GM23338 (cell line): ENCODE data around the gene IGF2. TPM values are rescaled to one million over a fixed set of nuclear protein-coding genes. Genes with fewer than 3 reads are reported as not detected.

ENCODE experiments used
- ATAC-seq: fragments of 200-7000 bp; cut with Tn5 transposase; 3 replicates; pipeline ENCODE4 v1.9.1; 2020
- DNase-seq: peaks from one replicate; pipeline ENCODE4 v3.0.0-alpha.2; 2015; ENCODE audit warnings: low spot score
- H2AFZ ChIP-seq: fragments of 200-600 bp; sonication (generic); 2 replicates; pipeline ENCODE4 v1.8.0; 2016; ENCODE audit warnings: antibody characterized with exemption, mild to moderate bottlenecking, moderate library complexity
- H3F3A ChIP-seq: fragments of 200-600 bp; sonication (generic); replicated peaks from 2 replicates; pipeline ENCODE4 v1.8.0; 2017; ENCODE audit warnings: antibody characterized with exemption, mixed run types, low read depth
- H3K27ac ChIP-seq: fragments of 200-600 bp; sonication (generic); 2 replicates; pipeline ENCODE4 v1.6.1; 2016; ENCODE audit warnings: low read depth
- H3K27me3 ChIP-seq: fragments of 200-600 bp; sonication (generic); 2 replicates; pipeline ENCODE4 v1.8.0; 2016; ENCODE audit warnings: mild to moderate bottlenecking, mixed run types, moderate library complexity; ENCODE audit not compliant: insufficient read depth
- H3K36me3 ChIP-seq: fragments of 200-600 bp; sonication (generic); 2 replicates; pipeline ENCODE4 v1.8.0; 2016; ENCODE audit warnings: mild to moderate bottlenecking; ENCODE audit not compliant: insufficient read depth
- H3K4me1 ChIP-seq: fragments of 200-600 bp; sonication (generic); 2 replicates; pipeline ENCODE4 v1.8.0; 2016; ENCODE audit warnings: mild to moderate bottlenecking, moderate library complexity; ENCODE audit not compliant: insufficient read depth
- H3K4me2 ChIP-seq: fragments of 200-600 bp; sonication (generic); 2 replicates; pipeline ENCODE4 v1.7.1; 2017; ENCODE audit warnings: mixed run types
- H3K4me3 ChIP-seq: fragments of 200-600 bp; sonication (generic); 2 replicates; pipeline ENCODE4 v1.6.1; 2016; ENCODE audit warnings: mixed run types
- H3K79me2 ChIP-seq: fragments of 200-600 bp; sonication (generic); replicated peaks from 2 replicates; pipeline ENCODE4 v1.8.0; 2017; ENCODE audit warnings: mild to moderate bottlenecking; ENCODE audit not compliant: insufficient read depth
- H3K9me2 ChIP-seq: fragments of 200-600 bp; sonication (generic); 2 replicates; pipeline ENCODE4 v1.8.0; 2017; ENCODE audit not compliant: insufficient read depth
- H4K20me1 ChIP-seq: fragments of 200-600 bp; sonication (generic); replicated peaks from 2 replicates; pipeline ENCODE4 v1.8.0; 2017; ENCODE audit warnings: mild to moderate bottlenecking; ENCODE audit not compliant: insufficient read depth
- H3K27ac Mint-ChIP-seq: 2 replicates; pipeline ENCODE4 v1.8.0; 2020; ENCODE audit warnings: inconsistent platforms, mild to moderate bottlenecking, moderate library complexity, mixed read lengths
- H3K27me3 Mint-ChIP-seq: 3 replicates; pipeline ENCODE4 v1.8.0; 2022; ENCODE audit warnings: low read depth, mild to moderate bottlenecking, moderate library complexity, mixed read lengths, inconsistent platforms; ENCODE audit not compliant: insufficient read depth, poor library complexity
- H3K36me3 Mint-ChIP-seq: 3 replicates; pipeline ENCODE4 v1.8.0; 2021; ENCODE audit warnings: low read depth, mild to moderate bottlenecking, inconsistent platforms, moderate library complexity, mixed read lengths
- H3K4me1 Mint-ChIP-seq: 3 replicates; pipeline ENCODE4 v1.8.0; 2020; ENCODE audit warnings: mild to moderate bottlenecking, inconsistent platforms, mixed read lengths
- H3K4me3 Mint-ChIP-seq: 3 replicates; pipeline ENCODE4 v1.8.0; 2021; ENCODE audit warnings: moderate library complexity, mild to moderate bottlenecking, inconsistent platforms, mixed read lengths
- H3K9me3 Mint-ChIP-seq: 3 replicates; pipeline ENCODE4 v1.8.0; 2020; ENCODE audit warnings: moderate library complexity, mild to moderate bottlenecking, inconsistent platforms, mixed read lengths
- CTCF ChIP-seq, 2 experiments: fragments of 200-600 bp in 1 of 2; sonication (generic) in 1 of 2; conservative IDR thresholded peaks; 2 replicates each; pipeline versions ENCODE4 v1.5.1 to v1.6.1; 2016 to 2017; ENCODE audit warnings: antibody characterized with exemption in 2 of 2, low read depth in 2 of 2, mild to moderate bottlenecking in 2 of 2, moderate library complexity in 1 of 2
- ETS1 ChIP-seq: IDR thresholded peaks from 2 replicates; pipeline ENCODE4 v1.6.1; 2016; ENCODE audit warnings: antibody characterized with exemption
- EZH2 ChIP-seq: fragments of 200-600 bp; sonication (generic); IDR thresholded peaks from one replicate; pipeline ENCODE4 v1.8.0; 2017; ENCODE audit warnings: antibody characterized with exemption, mild to moderate bottlenecking, low read depth; ENCODE audit not compliant: unreplicated experiment
- JUNB ChIP-seq: IDR thresholded peaks from one replicate; pipeline ENCODE4 v1.6.1; 2016; ENCODE audit warnings: antibody characterized with exemption; ENCODE audit not compliant: unreplicated experiment
- NANOG ChIP-seq: IDR thresholded peaks from 2 replicates; pipeline ENCODE4 v1.6.1; 2016; ENCODE audit warnings: antibody characterized with exemption, borderline replicate concordance
- REST ChIP-seq: IDR thresholded peaks from one replicate; pipeline ENCODE4 v1.6.1; 2018; ENCODE audit warnings: antibody characterized with exemption; ENCODE audit not compliant: unreplicated experiment
- ZNF331 ChIP-seq: fragments of 250-450 bp; sonication (Bioruptor Pico); IDR thresholded peaks from 2 replicates; pipeline ENCODE4 v1.5.0; 2020; ENCODE audit warnings: low read depth, mild to moderate bottlenecking, moderate library complexity
- polyA plus RNA-seq: library from polyadenylated mRNA; unstranded; fragments of >200 nt; fragmentation: Nextera tagmentation; extraction: Ambion mirVana; gene quantifications from 2 replicates; pipeline ENCODE4 v1.2.1, GENCODE V29; 2016
- total RNA-seq: library from RNA; depleted of rRNA; stranded (reverse); fragments of >200 nt; shearing (Covaris generic); gene quantifications from 2 replicates; pipeline ENCODE4 v1.2.3, GENCODE V29; 2014

The IGF2 gene
- total and polyA plus RNA-seq, 2 experiments from 2014 or later, result 1.4 to 4.0 TPM

- 0 out of 3 replicates have a peak, but pooled peaks cover 3% of the 10 kb centered on the region for H3K9me3 Mint-ChIP-seq
- DNase-seq, result peak; percentile 64
- Histone ChIP-seq H2AFZ (no peak overlapping the region), H3K9me2 (no peaks in the 10 kb centered on the region), H3K4me3 (peak overlapping the region; percentile 59), H3K27ac (no peak overlapping the region), H3K4me1 (peaks cover 7% of the 10 kb centered on the region; the same call in 1 of the 2 replicates), H3F3A (no peaks in the 10 kb centered on the region), H3K79me2 (no peaks in the 10 kb centered on the region), H3K36me3 (no peaks in the 10 kb centered on the region), H3K27me3 (peaks cover 58% of the 10 kb centered on the region), H3K4me2 (peak overlapping the region; percentile 96), H4K20me1 (peaks cover 3% of the 10 kb centered on the region; the same call in 1 of the 2 replicates)
- no peaks in the 10 kb centered on the region for H3K36me3 Mint-ChIP-seq
- H3K4me3 Mint-ChIP-seq, result peak overlapping the region; percentile 52
- no peak overlapping the region for H3K27ac Mint-ChIP-seq
- peaks cover 9% of the 10 kb centered on the region; the same call in 2 of the 3 replicates for H3K4me1 Mint-ChIP-seq
- ATAC-seq, result peak; percentile 13; the same call in 2 of the 3 replicates
- TF ChIP-seq NANOG (no peak), EZH2 (peak; percentile 30), ETS1 (no peak), REST (no peak), ZNF331 (CRISPR knock-in tag) (no peak), CTCF (conservative IDR thresholded peaks at IDR 0.05; ENCODE audit: low read depth in 2 of 2) (no peak), JUNB (no peak)
- H3K27me3 Mint-ChIP-seq, result peaks cover 69% of the 10 kb centered on the region
These were observed 2.8 kb downstream of the IGF2 start for GRCh38 chr11:2136209-2136951.
